ENCODE results near the gene HDAC1. TPM values are rescaled to one million over a fixed set of nuclear protein-coding genes. Genes with fewer than 3 reads are reported as not detected.

Gene HDAC1
- total and polyA plus RNA-seq, 2 of the 8 experiments (the other 6 are each of a cell fraction or from before 2014, with no cell fraction given), result 111 to 125 TPM

DNA sequence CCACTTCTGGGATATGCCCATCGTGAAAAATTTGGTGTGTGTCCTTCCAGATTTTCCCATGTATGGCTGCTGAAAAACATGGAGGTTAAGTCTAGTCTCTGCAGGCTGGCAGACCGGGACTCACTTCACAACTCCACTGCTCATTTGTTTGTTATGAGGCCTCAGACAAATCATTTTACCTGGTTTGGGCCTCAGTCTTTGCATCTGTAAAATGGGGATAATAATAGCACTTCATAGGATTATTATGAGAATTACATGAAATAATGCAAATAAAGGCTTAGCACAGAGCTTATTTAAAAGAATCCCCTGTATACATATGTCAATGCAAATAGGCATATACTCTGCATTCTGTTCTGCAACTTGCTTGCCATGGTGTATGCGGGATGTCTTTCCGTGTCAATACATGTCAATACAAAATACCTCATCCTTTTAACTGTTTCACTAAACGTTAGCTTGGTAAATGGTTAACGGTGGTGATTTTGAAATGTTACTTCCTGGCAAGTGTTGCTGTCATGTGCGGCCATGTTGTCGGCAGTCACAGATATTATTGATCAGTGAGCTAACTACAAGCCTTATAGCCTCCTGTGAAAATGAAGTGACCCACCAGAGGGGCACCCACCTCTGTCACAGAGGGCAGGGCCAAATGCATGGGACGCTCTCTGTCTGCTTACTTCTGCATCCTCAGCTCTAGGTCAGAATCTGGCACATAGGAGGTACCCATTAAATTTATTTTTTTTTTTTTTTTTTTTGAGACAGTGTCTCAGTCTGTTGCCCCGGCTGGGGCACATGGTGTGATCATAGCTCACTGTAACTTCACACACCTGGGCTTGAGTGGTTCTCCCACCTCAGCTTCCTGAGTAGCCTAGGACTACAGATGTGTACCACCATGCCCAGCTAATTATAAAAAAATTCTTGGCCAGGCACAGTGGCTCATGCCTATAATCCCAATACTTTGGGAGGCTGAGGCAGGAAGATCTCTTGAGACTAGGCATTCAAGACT, 36.5 kb upstream of the HDAC1 start (continued):
- no peak for TF ChIP-seq NRF1 (IDR thresholded peaks at IDR 0.05; ENCODE audit: low read depth, low read length)
